Measurements from ENCODE around the gene NOCT. TPM values are rescaled to one million over a fixed set of nuclear protein-coding genes. Genes with fewer than 3 reads are reported as not detected.

Gene NOCT
- polyA plus RNA-seq (12.6 to 25.9 TPM (median 14.0 TPM) in 3 replicates), polyA minus RNA-seq (47.5 to 94.3 TPM (median 49.5 TPM) in 3 replicates)
- 7.3 TPM for polyA plus RNA-seq (2011; ENCODE audit: low read depth)
- polyA plus RNA-seq (2011; cell fraction: cytosol; rRNA removed): 12.0 and 18.6 TPM in 2 replicates
- polyA plus RNA-seq (2011; cell fraction: nucleus; rRNA removed): 34.7 and 42.0 TPM in 2 replicates
- 23.3 and 40.5 TPM in 2 replicates for polyA plus RNA-seq (2012; ENCODE audit: low replicate concordance)
- polyA minus RNA-seq (2011; cell fraction: cytosol; rRNA and poly(A)+ RNA removed): 51.2 TPM
- polyA minus RNA-seq (2011; cell fraction: nucleus; rRNA and poly(A)+ RNA removed): 68.3 and 112 TPM in 2 replicates

- peak; percentile 46 for FAIRE-seq
These were observed at the start of gene NOCT for GRCh38 chr4:139015269-139015947. TSS of gene NOCT (plus strand) at chr4:139015781. CDS start at chr4:139015982, 201 bp downstream.

GRCh38 chr4:138967313-138967712, 48.3 kb upstream of the NOCT start:
- Histone ChIP-seq H3K27ac (ENCODE audit: control insufficient read depth, insufficient read depth, low read length) (no peak overlapping the region), H3K4me2 (ENCODE audit: control insufficient read depth, extremely low read depth, insufficient read depth, low read depth, low read length) (no peak overlapping the region), H3K9me3 (ENCODE audit: control insufficient read depth, low read depth, low read length) (no peaks in the 10 kb centered on the region), H3K4me1 (ENCODE audit: control insufficient read depth, extremely low read depth, insufficient read depth, low read length) (no peaks in the 10 kb centered on the region), H4K20me1 (ENCODE audit: control insufficient read depth, extremely low read depth, insufficient read depth, low read length) (no peaks in the 10 kb centered on the region), H3K4me3 (ENCODE audit: control insufficient read depth in 2 of 3, extremely low read depth in 1 of 3, insufficient read depth in 2 of 3, low read depth in 1 of 3, low read length in 3 of 3) (no peak overlapping the region), H3K79me2 (ENCODE audit: control insufficient read depth, insufficient read depth, low read length) (no peaks in the 10 kb centered on the region), H3K9ac (ENCODE audit: control insufficient read depth, extremely low read depth, insufficient read depth, low read length) (no peak overlapping the region), H3K27me3 (ENCODE audit: control insufficient read depth, extremely low read depth, insufficient read depth, low read length) (no peaks in the 10 kb centered on the region), H3K9me1 (ENCODE audit: control insufficient read depth, extremely low read depth, insufficient read depth, low read length) (no peaks in the 10 kb centered on the region), H2AFZ (ENCODE audit: control insufficient read depth, low read length) (no peak overlapping the region), H3K36me3 (ENCODE audit: control insufficient read depth in 2 of 2, extremely low read depth in 1 of 2, insufficient read depth in 2 of 2, low read length in 2 of 2) (no peaks in the 10 kb centered on the region)
- DNase-seq (ENCODE audit: low read depth, low spot score) (no peak), FAIRE-seq (no peak)
- no peak for TF ChIP-seq EZH2 (IDR thresholded peaks at IDR 0.05; ENCODE audit: low read length)
- no peak for TF ChIP-seq CTCF (optimal IDR thresholded peaks at IDR 0.05 in 1 of 3, IDR thresholded peaks at IDR 0.05 in 1 of 3, conservative IDR thresholded peaks at IDR 0.05 in 1 of 3; ENCODE audit: extremely low read depth in 1 of 3, insufficient read depth in 2 of 3, low read length in 3 of 3)
- dilution Hi-C loops (cut with MboI; ENCODE audit: extremely low pct_ligation_motif_present, low sequenced_read_pairs): no loop called here

More at GRCh38 chr4:139015269-139015947, at the start of gene NOCT:
- dilution Hi-C loops (cut with MboI; ENCODE audit: extremely low pct_ligation_motif_present, low sequenced_read_pairs): no loop called here
- H3K4me1 ChIP-seq (ENCODE audit: control insufficient read depth, extremely low read depth, insufficient read depth, low read length): peaks cover 37% of the 10 kb centered on the region
- H3K4me3 ChIP-seq (ENCODE audit: control insufficient read depth in 2 of 3, extremely low read depth in 1 of 3, insufficient read depth in 2 of 3, low read depth in 1 of 3, low read length in 3 of 3): peak within 1 kb of the TSS; percentile 58 to 96 (median 94)
- peak within 1 kb of the TSS; percentile 99 for H3K27ac ChIP-seq (ENCODE audit: control insufficient read depth, insufficient read depth, low read length)
- peaks cover 47% of the 10 kb centered on the region for H3K79me2 ChIP-seq (ENCODE audit: control insufficient read depth, insufficient read depth, low read length)
- H3K4me2 ChIP-seq (ENCODE audit: control insufficient read depth, extremely low read depth, insufficient read depth, low read depth, low read length): peak within 1 kb of the TSS; percentile 96
- H2AFZ ChIP-seq (ENCODE audit: control insufficient read depth, low read length): peak within 1 kb of the TSS; percentile 67
- peak within 1 kb of the TSS; percentile 97 for H3K9ac ChIP-seq (ENCODE audit: control insufficient read depth, extremely low read depth, insufficient read depth, low read length)
- H3K9me1 ChIP-seq (ENCODE audit: control insufficient read depth, extremely low read depth, insufficient read depth, low read length): peaks cover 5% of the 10 kb centered on the region
- no peak for DNase-seq (ENCODE audit: low read depth, low spot score)
- no peaks in the 10 kb centered on the region for H3K9me3 ChIP-seq (ENCODE audit: control insufficient read depth, low read depth, low read length)
- H4K20me1 ChIP-seq (ENCODE audit: control insufficient read depth, extremely low read depth, insufficient read depth, low read length): peaks cover 8% of the 10 kb centered on the region
- H3K36me3 ChIP-seq (ENCODE audit: control insufficient read depth in 2 of 2, extremely low read depth in 1 of 2, insufficient read depth in 2 of 2, low read length in 2 of 2): peaks cover 1 to 5% of the 10 kb centered on the region in 2 experiments
- no peaks in the 10 kb centered on the region for H3K27me3 ChIP-seq (ENCODE audit: control insufficient read depth, extremely low read depth, insufficient read depth, low read length)
- TF ChIP-seq EZH2 (IDR thresholded peaks at IDR 0.05; ENCODE audit: low read length): no peak
- TF ChIP-seq CTCF (optimal IDR thresholded peaks at IDR 0.05 in 1 of 3, IDR thresholded peaks at IDR 0.05 in 1 of 3, conservative IDR thresholded peaks at IDR 0.05 in 1 of 3; ENCODE audit: extremely low read depth in 1 of 3, insufficient read depth in 2 of 3, low read length in 3 of 3): peak in 1 of 3 experiments; percentile 11

Data from keratinocyte (primary cell).